Sigmoid colon (tissue), 7 donors: ENCODE measurements around the gene TTC12. TPM values are rescaled to one million over a fixed set of nuclear protein-coding genes. Genes with fewer than 3 reads are reported as not detected.
"Not testable (repeated sequence)": the region's sequence is repeated elsewhere in the genome, so short reads cannot be mapped to it uniquely, and the experiment has no call there.

Source experiments
- DNase-seq: peaks from one replicate; pipeline ENCODE4 v3.0.0-alpha.2; 2019
- H3K27ac ChIP-seq, 4 donors: fragments of 200-600 bp; sonication (generic); one replicate each; pipeline ENCODE4 v1.5.1; 2016 to 2019; ENCODE audit warnings: mild to moderate bottlenecking in 1 of 4
- H3K27me3 ChIP-seq, 3 donors: fragments of 200-600 bp; sonication (generic); one replicate each; pipeline ENCODE4 v1.5.1; 2019; ENCODE audit warnings: mild to moderate bottlenecking in 1 of 3
- H3K36me3 ChIP-seq, 4 donors: fragments of 200-600 bp; sonication (generic); one replicate each; pipeline ENCODE4 v1.5.1; 2016 to 2019
- H3K4me1 ChIP-seq, 4 donors: fragments of 200-600 bp; sonication (generic); one replicate each; pipeline ENCODE4 v1.5.1; 2017 to 2019
- H3K4me3 ChIP-seq, 4 donors: fragments of 200-600 bp; sonication (generic); one replicate each; pipeline ENCODE4 v1.5.1; 2017 to 2019; ENCODE audit warnings: mild to moderate bottlenecking in 2 of 4, moderate library complexity in 1 of 4
- H3K9me3 ChIP-seq, 4 donors: fragments of 200-600 bp in 3 of 4; sonication (generic) in 3 of 4; one replicate each; pipeline versions ENCODE4 v1.5.1 to v1.6.1; 2013 to 2019
- CTCF ChIP-seq, 4 experiments: fragments of 450-650 bp in 3 of 4; fragments of 200-600 bp in 1 of 4; IDR thresholded peaks; one replicate each; pipeline ENCODE4 v1.5.1; 2016 to 2019; ENCODE audit warnings: antibody characterized with exemption in 4 of 4, mild to moderate bottlenecking in 3 of 4, moderate library complexity in 2 of 4
- EP300 ChIP-seq, 4 donors: sonication (generic); formaldehyde crosslinking; IDR thresholded peaks; one replicate each; pipeline ENCODE4 v1.6.1; 2017; ENCODE audit warnings: antibody characterized with exemption in 4 of 4
- POLR2A ChIP-seq, 2 donors: fragments of 450-650 bp; IDR thresholded peaks; one replicate each; pipeline ENCODE4 v1.6.1; 2016; ENCODE audit warnings: antibody characterized with exemption in 2 of 2, mild to moderate bottlenecking in 2 of 2, moderate library complexity in 2 of 2
- POLR2AphosphoS5 ChIP-seq, 4 donors: sonication (generic); formaldehyde crosslinking; IDR thresholded peaks; one replicate each; pipeline ENCODE4 v1.6.1; 2017; ENCODE audit warnings: antibody characterized with exemption in 4 of 4
- WGBS, 2 donors: extraction: QIAGEN DNeasy Blood & Tissue Kit; methylation state at CpG; one replicate each; pipeline ENCODE4 v1.1.7; 2013; 5-methylcytosine and 5-hydroxymethylcytosine counted together
- intact Hi-C: fragments of 100-400 bp; cut with DNase I; formaldehyde crosslinking; loops from one replicate; pipeline ENCODE4 v1.15.1; 2023
- polyA plus RNA-seq, 3 donors: library from polyadenylated mRNA; stranded (reverse); fragments of 200-250 nt; gene quantifications; one replicate each; pipeline ENCODE4 v1.2.3, GENCODE V29; 2013
- total RNA-seq, 4 donors: library from RNA; depleted of rRNA; stranded (reverse); fragments of >200 nt; gene quantifications; one replicate each; pipeline ENCODE4 v1.1.0, GENCODE V29; 2016
- donor health status: healthy with polysubstance abuse.
- donor health status: Bipolar disorder and iron deficiency.
- donor health status: healthy.

TTC12 gene
- total and polyA plus RNA-seq, 7 donors, result 3.6 to 22.4 (median 8.9) TPM

DNA sequence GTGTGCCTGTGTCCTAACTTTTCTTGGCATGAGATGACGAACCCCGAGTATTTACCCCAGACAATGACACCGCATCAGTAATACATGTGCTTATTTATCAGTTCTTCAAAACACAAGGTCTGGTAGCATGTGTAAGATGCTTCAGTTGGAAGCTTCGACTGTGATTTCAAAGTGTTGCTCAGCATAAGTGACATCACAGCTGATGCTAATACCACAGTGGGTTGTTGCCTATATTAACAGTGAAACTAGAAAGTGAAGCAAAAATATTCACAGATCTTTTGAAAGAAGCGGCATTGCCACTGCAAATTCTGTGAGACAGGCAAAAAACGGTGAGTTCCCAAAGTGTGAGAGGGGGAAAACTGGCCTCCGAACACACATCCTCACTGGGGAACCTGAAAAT, 18.4 kb upstream of the TTC12 start:
- DNase-seq, result no peak
- TF ChIP-seq POLR2A (IDR thresholded peaks at IDR 0.05) (no peak), CTCF (IDR thresholded peaks at IDR 0.05) (no peak), EP300 (IDR thresholded peaks at IDR 0.05) (no peak), POLR2AphosphoS5 (IDR thresholded peaks at IDR 0.05) (no peak)
- intact Hi-C loops, result no loop called here
- no peak overlapping the region for H3K27ac ChIP-seq
- no peaks in the 10 kb centered on the region for H3K4me1 ChIP-seq
- peaks cover 0 to 4% (median 0%) of the 10 kb centered on the region in 3 donors for H3K27me3 ChIP-seq
- H3K36me3 ChIP-seq, result no peaks in the 10 kb centered on the region
- no peak overlapping the region for H3K4me3 ChIP-seq
- 87 to 89% methylated on average over 7 of the region's 7 CpGs for WGBS, 2 donors
- no peaks in the 10 kb centered on the region for H3K9me3 ChIP-seq

- Histone ChIP-seq H3K9me3 (no peaks in the 10 kb centered on the region), H3K36me3 (no peaks in the 10 kb centered on the region), H3K4me1 (no peaks in the 10 kb centered on the region), H3K27ac (no peak overlapping the region), H3K4me3 (no peak overlapping the region), H3K27me3 (peaks cover 0 to 4% (median 0%) of the 10 kb centered on the region in 3 donors)
- no peak for DNase-seq
- intact Hi-C loops, result no loop called here
- TF ChIP-seq POLR2A (IDR thresholded peaks at IDR 0.05) (no peak), POLR2AphosphoS5 (IDR thresholded peaks at IDR 0.05) (no peak), EP300 (IDR thresholded peaks at IDR 0.05) (no peak), CTCF (IDR thresholded peaks at IDR 0.05) (no peak)
- WGBS, 2 donors, result 86% methylated on average over 2 of the region's 2 CpGs
Observed at GRCh38 chr11:113296447-113297205, 17.8 kb upstream of the TTC12 start.

DNA sequence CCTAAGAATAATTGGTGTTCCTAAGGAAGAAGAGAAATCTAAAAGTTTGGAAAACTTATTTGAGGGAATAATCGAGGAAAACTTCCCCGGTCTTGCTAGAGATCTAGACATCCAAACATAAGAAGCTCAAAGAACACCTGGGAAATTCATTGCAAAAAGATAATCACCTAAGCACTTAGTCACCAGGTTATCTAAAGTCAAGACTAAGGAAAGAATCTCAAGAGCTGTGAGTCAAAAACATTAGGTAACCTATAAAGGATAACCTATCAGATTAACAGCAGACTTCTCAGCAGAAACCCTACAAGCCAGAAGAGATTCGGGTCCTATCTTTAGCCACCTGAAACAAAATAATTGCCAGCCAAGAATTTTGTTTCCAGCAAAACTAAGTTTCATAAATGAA, 15.9 kb upstream of the TTC12 start:
- WGBS, 2 donors, result 91 to 92% methylated on average over 3 of the region's 3 CpGs
- H3K4me3 ChIP-seq, intact Hi-C loops, H3K27me3 ChIP-seq, H3K4me1 ChIP-seq, H3K27ac ChIP-seq, H3K36me3 ChIP-seq, DNase-seq, H3K9me3 ChIP-seq: not testable (repeated sequence)

DNA sequence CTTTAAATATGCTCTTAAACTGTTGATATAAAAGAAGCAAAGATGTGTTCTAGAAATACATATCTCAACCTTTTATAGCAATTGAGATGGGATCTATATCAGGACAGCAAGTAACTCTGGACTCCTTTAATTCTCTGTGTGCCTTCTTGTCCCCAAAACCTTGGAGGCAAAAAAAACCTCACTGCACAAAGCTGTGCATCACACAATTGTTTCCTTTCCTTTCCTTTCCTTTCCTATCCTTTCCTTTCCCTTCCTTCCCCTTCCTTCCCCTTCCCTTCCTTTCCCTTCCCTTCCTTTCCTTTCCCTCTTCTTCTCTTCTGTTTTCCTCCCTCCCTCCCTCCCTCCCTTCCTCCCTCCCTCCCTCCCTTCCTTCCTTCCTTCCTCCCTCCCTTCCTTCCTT, 9.5 kb upstream of the TTC12 start:
- intact Hi-C loops, result loop anchor here (1.0 to 5.0 kb wide), 3 partner anchors 227 to 492 kb away; no protein-coding TSS in a partner anchor
- DNase-seq, result no peak

More for the DNA sequence above, 9.5 kb upstream of the TTC12 start:
- TF ChIP-seq POLR2A (IDR thresholded peaks at IDR 0.05) (no peak), POLR2AphosphoS5 (IDR thresholded peaks at IDR 0.05) (no peak), EP300 (IDR thresholded peaks at IDR 0.05) (no peak), CTCF (IDR thresholded peaks at IDR 0.05) (no peak)
- no peaks in the 10 kb centered on the region for H3K4me1 ChIP-seq
- no peaks in the 10 kb centered on the region for H3K27me3 ChIP-seq
- no peaks in the 10 kb centered on the region for H3K36me3 ChIP-seq
- no peak overlapping the region for H3K4me3 ChIP-seq
- no peak overlapping the region for H3K27ac ChIP-seq
- H3K9me3 ChIP-seq, result no peaks in the 10 kb centered on the region
